ENCODE data around the gene PTPN1. TPM values are rescaled to one million over a fixed set of nuclear protein-coding genes. Genes with fewer than 3 reads are reported as not detected.

Gene PTPN1
- total RNA-seq, 4 donors from 2014 or later = 20.7 to 26.7 (median 23.7) TPM

GRCh38 chr20:50533464-50533863 is 23.3 kb downstream of the PTPN1 start:
- no peaks in the 10 kb centered on the region for H3K9me3 ChIP-seq
- TF ChIP-seq CTCF (IDR thresholded peaks at IDR 0.05) = no peak
- TF ChIP-seq EP300 (IDR thresholded peaks at IDR 0.05) = no peak
- no peak for TF ChIP-seq POLR2A (IDR thresholded peaks at IDR 0.05)
- WGBS, 2 donors = 77 to 87% methylated on average over 7 of the region's 7 CpGs
- H3K27me3 ChIP-seq = no peaks in the 10 kb centered on the region
- H3K27ac ChIP-seq = no peak overlapping the region
- no peaks in the 10 kb centered on the region for H3K36me3 ChIP-seq
- DNase-seq (ENCODE audit: low spot score in 2 of 2) = no peak
- H3K4me3 ChIP-seq = no peak overlapping the region
- peaks cover 0 to 60% (median 22%) of the 10 kb centered on the region in 4 donors for H3K4me1 ChIP-seq

- no peaks in the 10 kb centered on the region for H3K27me3 ChIP-seq
- DNase-seq (ENCODE audit: low spot score in 2 of 2) = no peak
- H3K36me3 ChIP-seq = no peaks in the 10 kb centered on the region
- TF ChIP-seq POLR2A (IDR thresholded peaks at IDR 0.05) (no peak), CTCF (IDR thresholded peaks at IDR 0.05) (no peak), EP300 (IDR thresholded peaks at IDR 0.05) (no peak)
- no peaks in the 10 kb centered on the region for H3K9me3 ChIP-seq
- peaks cover 0 to 54% (median 17%) of the 10 kb centered on the region in 4 donors for H3K4me1 ChIP-seq
- 61 to 77% methylated on average over 1 of the region's 1 CpG for WGBS, 2 donors
- H3K4me3 ChIP-seq = no peak overlapping the region
- H3K27ac ChIP-seq = peak overlapping the region in 2 of 4 donors; percentile 20 to 29
Measured at GRCh38 chr20:50534567-50534966, 24.4 kb downstream of the PTPN1 start.

- TF ChIP-seq CTCF (IDR thresholded peaks at IDR 0.05) = no peak
- TF ChIP-seq EP300 (IDR thresholded peaks at IDR 0.05) = no peak
- no peak for TF ChIP-seq POLR2A (IDR thresholded peaks at IDR 0.05)
- H3K27ac ChIP-seq = peak overlapping the region in 2 of 4 donors; percentile 20 to 29
- no peak overlapping the region for H3K4me3 ChIP-seq
- H3K36me3 ChIP-seq = no peaks in the 10 kb centered on the region
- 62 to 67% methylated on average over 8 of the region's 8 CpGs for WGBS, 2 donors
- H3K9me3 ChIP-seq = no peaks in the 10 kb centered on the region
- peaks cover 0 to 54% (median 15%) of the 10 kb centered on the region in 4 donors for H3K4me1 ChIP-seq
- no peak for DNase-seq (ENCODE audit: low spot score in 2 of 2)
- no peaks in the 10 kb centered on the region for H3K27me3 ChIP-seq
Measured at GRCh38 chr20:50535162-50535561, 25.0 kb downstream of the PTPN1 start.

- H3K36me3 ChIP-seq = no peaks in the 10 kb centered on the region
- no peak overlapping the region for H3K27ac ChIP-seq
- H3K9me3 ChIP-seq = no peaks in the 10 kb centered on the region
- H3K4me3 ChIP-seq = no peak overlapping the region
- no peak for DNase-seq (ENCODE audit: low spot score in 2 of 2)
- H3K27me3 ChIP-seq = no peaks in the 10 kb centered on the region
- 72 to 74% methylated on average over 4 of the region's 4 CpGs for WGBS, 2 donors
- TF ChIP-seq EP300 (IDR thresholded peaks at IDR 0.05) = no peak
- TF ChIP-seq CTCF (IDR thresholded peaks at IDR 0.05) = no peak
- TF ChIP-seq POLR2A (IDR thresholded peaks at IDR 0.05) = no peak
- peaks cover 0 to 61% (median 18%) of the 10 kb centered on the region in 4 donors for H3K4me1 ChIP-seq
Measured at GRCh38 chr20:50536333-50536732, 26.1 kb downstream of the PTPN1 start.

- no peak for DNase-seq (ENCODE audit: low spot score in 2 of 2)
- H3K9me3 ChIP-seq = no peaks in the 10 kb centered on the region
- no peaks in the 10 kb centered on the region for H3K27me3 ChIP-seq
- peaks cover 0 to 63% (median 19%) of the 10 kb centered on the region in 4 donors for H3K4me1 ChIP-seq
- TF ChIP-seq EP300 (IDR thresholded peaks at IDR 0.05) = no peak
- TF ChIP-seq POLR2A (IDR thresholded peaks at IDR 0.05) = no peak
- no peak for TF ChIP-seq CTCF (IDR thresholded peaks at IDR 0.05)
- H3K4me3 ChIP-seq = no peak overlapping the region
- no peaks in the 10 kb centered on the region for H3K36me3 ChIP-seq
- WGBS, 2 donors = 81% methylated on average over 7 of the region's 7 CpGs
- no peak overlapping the region for H3K27ac ChIP-seq
Measured at GRCh38 chr20:50537546-50538201, 27.5 kb downstream of the PTPN1 start.
